Neural progenitor cell (in vitro differentiated cells): Measurements from ENCODE around the gene HIBADH. TPM values are rescaled to one million over a fixed set of nuclear protein-coding genes. Genes with fewer than 3 reads are reported as not detected.

ENCODE experiments used
- DNase-seq: peaks from one replicate; pipeline ENCODE4 v3.0.0-alpha.2; 2016; ENCODE audit warnings: low spot score
- H2AFZ ChIP-seq: fragments of 200-600 bp; sonication (generic); replicated peaks from 2 replicates; pipeline ENCODE4 v1.6.1; 2016; ENCODE audit warnings: antibody characterized with exemption
- H3F3A ChIP-seq: fragments of 200-600 bp; sonication (generic); 2 replicates; pipeline ENCODE4 v1.6.1; 2016; ENCODE audit warnings: antibody characterized with exemption, low read depth
- H3K27ac ChIP-seq: fragments of 200-600 bp; sonication (generic); 2 replicates; pipeline ENCODE4 v1.5.1; 2016; ENCODE audit warnings: mild to moderate bottlenecking
- H3K27me3 ChIP-seq: fragments of 200-600 bp; sonication (generic); 2 replicates; pipeline ENCODE4 v1.6.1; 2016; ENCODE audit warnings: mild to moderate bottlenecking, moderate library complexity
- H3K36me3 ChIP-seq: fragments of 200-600 bp; sonication (generic); 2 replicates; pipeline ENCODE4 v1.5.1; 2016
- H3K4me1 ChIP-seq: fragments of 200-600 bp; sonication (generic); 2 replicates; pipeline ENCODE4 v1.6.1; 2016; ENCODE audit warnings: mixed run types
- H3K4me2 ChIP-seq: fragments of 200-600 bp; sonication (generic); 2 replicates; pipeline ENCODE4 v1.6.1; 2016
- H3K4me3 ChIP-seq: fragments of 200-600 bp; sonication (generic); 2 replicates; pipeline ENCODE4 v1.5.1; 2016
- H3K79me2 ChIP-seq: fragments of 200-600 bp; sonication (generic); 2 replicates; pipeline ENCODE4 v1.6.1; 2016; ENCODE audit warnings: low read depth
- H3K9ac ChIP-seq: fragments of 200-600 bp; sonication (generic); 2 replicates; pipeline ENCODE4 v1.6.1; 2016
- H3K9me3 ChIP-seq: fragments of 200-600 bp; sonication (generic); 2 replicates; pipeline ENCODE4 v1.5.1; 2016; ENCODE audit warnings: low read depth
- H4K20me1 ChIP-seq: fragments of 200-600 bp; sonication (generic); 2 replicates; pipeline ENCODE4 v1.6.1; 2016; ENCODE audit warnings: low read depth
- H3K27ac Mint-ChIP-seq: 3 replicates; pipeline ENCODE4 v1.8.0; 2021; ENCODE audit warnings: mixed read lengths
- H3K27me3 Mint-ChIP-seq: 2 replicates; pipeline ENCODE4 v1.8.0; 2022; ENCODE audit warnings: low read depth, mild to moderate bottlenecking, inconsistent platforms, moderate library complexity, mixed read lengths; ENCODE audit not compliant: insufficient read depth
- H3K36me3 Mint-ChIP-seq: 3 replicates; pipeline ENCODE4 v1.8.0; 2021; ENCODE audit warnings: mixed read lengths
- H3K4me1 Mint-ChIP-seq: 3 replicates; pipeline ENCODE4 v1.8.0; 2021; ENCODE audit warnings: mixed read lengths
- H3K4me3 Mint-ChIP-seq: 3 replicates; pipeline ENCODE4 v1.8.0; 2021; ENCODE audit warnings: mild to moderate bottlenecking, moderate library complexity, mixed read lengths
- H3K9me3 Mint-ChIP-seq: 3 replicates; pipeline ENCODE4 v1.8.0; 2020; ENCODE audit warnings: mixed read lengths
- CTCF ChIP-seq: fragments of 200-600 bp; sonication (generic); IDR thresholded peaks from 2 replicates; pipeline ENCODE4 v1.5.1; 2017; ENCODE audit warnings: antibody characterized with exemption, mild to moderate bottlenecking
- EZH2 ChIP-seq: fragments of 200-600 bp; sonication (generic); IDR thresholded peaks from 2 replicates; pipeline ENCODE4 v1.6.1; 2017; ENCODE audit warnings: antibody characterized with exemption, mild to moderate bottlenecking, moderate library complexity
- EZH2phosphoT487 ChIP-seq: fragments of 200-600 bp; sonication (generic); IDR thresholded peaks from 2 replicates; pipeline ENCODE4 v1.6.1; 2017; ENCODE audit warnings: antibody characterized with exemption
- total RNA-seq: library from RNA; depleted of rRNA; stranded (reverse); fragments of >200 nt; gene quantifications from 2 replicates; pipeline ENCODE4 v1.2.3, GENCODE V29; 2015; ENCODE audit warnings: low replicate concordance

HIBADH gene
- total RNA-seq, 1 donor from 2014 or later = 88.6 TPM

- Histone ChIP-seq H2AFZ (no peak overlapping the region), H3K9ac (no peak overlapping the region), H3K4me3 (no peak overlapping the region), H3K27me3 (no peaks in the 10 kb centered on the region), H3K9me3 (no peaks in the 10 kb centered on the region), H3K4me1 (no peaks in the 10 kb centered on the region), H3K27ac (no peak overlapping the region), H3K36me3 (no peaks in the 10 kb centered on the region), H3K79me2 (no peaks in the 10 kb centered on the region), H4K20me1 (no peaks in the 10 kb centered on the region), H3F3A (no peaks in the 10 kb centered on the region), H3K4me2 (no peak overlapping the region)
- H3K4me3 Mint-ChIP-seq = no peak overlapping the region
- H3K4me1 Mint-ChIP-seq = no peaks in the 10 kb centered on the region
- no peak for TF ChIP-seq EZH2
- H3K27ac Mint-ChIP-seq = no peak overlapping the region
- H3K9me3 Mint-ChIP-seq = peaks cover 2% of the 10 kb centered on the region
- no peaks in the 10 kb centered on the region for H3K27me3 Mint-ChIP-seq
- DNase-seq = no peak
- H3K36me3 Mint-ChIP-seq = no peaks in the 10 kb centered on the region
Observed at GRCh38 chr7:27670676-27671075, 8.0 kb upstream of the HIBADH start.

- H3K36me3 Mint-ChIP-seq = no peaks in the 10 kb centered on the region
- H3K27me3 ChIP-seq = no peaks in the 10 kb centered on the region
- no peak overlapping the region for H3K27ac Mint-ChIP-seq
- DNase-seq = no peak
- H3K9me3 Mint-ChIP-seq = peaks cover 2% of the 10 kb centered on the region
- no peaks in the 10 kb centered on the region for H3K79me2 ChIP-seq
- no peaks in the 10 kb centered on the region for H3K4me1 Mint-ChIP-seq
- no peaks in the 10 kb centered on the region for H3K4me1 ChIP-seq
- no peak overlapping the region for H3K4me3 ChIP-seq
- no peak overlapping the region for H3K4me2 ChIP-seq
- H2AFZ ChIP-seq = no peak overlapping the region
- H3K36me3 ChIP-seq = no peaks in the 10 kb centered on the region
- H3K4me3 Mint-ChIP-seq = no peak overlapping the region
- no peaks in the 10 kb centered on the region for H3F3A ChIP-seq
- no peaks in the 10 kb centered on the region for H3K9me3 ChIP-seq
- H4K20me1 ChIP-seq = no peaks in the 10 kb centered on the region
- no peak for TF ChIP-seq EZH2phosphoT487
- TF ChIP-seq EZH2 = no peak
- TF ChIP-seq CTCF = no peak
- no peak overlapping the region for H3K9ac ChIP-seq
- no peak overlapping the region for H3K27ac ChIP-seq
- H3K27me3 Mint-ChIP-seq = peaks cover 2% of the 10 kb centered on the region
Observed at GRCh38 chr7:27670177-27670576, 7.5 kb upstream of the HIBADH start.

GRCh38 chr7:27665531-27665930, 2.8 kb upstream of the HIBADH start:
- Histone ChIP-seq H3K9ac (no peak overlapping the region), H3K9me3 (no peaks in the 10 kb centered on the region), H3F3A (no peaks in the 10 kb centered on the region), H3K4me2 (no peak overlapping the region), H3K27me3 (no peaks in the 10 kb centered on the region), H4K20me1 (no peaks in the 10 kb centered on the region), H3K4me3 (no peak overlapping the region), H2AFZ (no peak overlapping the region), H3K4me1 (no peaks in the 10 kb centered on the region), H3K27ac (no peak overlapping the region), H3K79me2 (peaks cover 21% of the 10 kb centered on the region), H3K36me3 (no peaks in the 10 kb centered on the region)
- Mint-ChIP-seq H3K27ac (no peak overlapping the region), H3K9me3 (no peaks in the 10 kb centered on the region), H3K4me1 (peaks cover 16% of the 10 kb centered on the region), H3K36me3 (peaks cover 5% of the 10 kb centered on the region), H3K27me3 (peaks cover 4% of the 10 kb centered on the region), H3K4me3 (no peak overlapping the region)
- DNase-seq = no peak
- TF ChIP-seq CTCF (no peak), EZH2 (no peak), EZH2phosphoT487 (no peak)

- Mint-ChIP-seq H3K36me3 (peaks cover 5% of the 10 kb centered on the region), H3K27ac (no peak overlapping the region), H3K4me3 (no peak overlapping the region), H3K27me3 (peaks cover 6% of the 10 kb centered on the region), H3K4me1 (peaks cover 16% of the 10 kb centered on the region), H3K9me3 (no peaks in the 10 kb centered on the region)
- H3K9me3 ChIP-seq = no peaks in the 10 kb centered on the region
- H3K4me1 ChIP-seq = no peaks in the 10 kb centered on the region
- no peaks in the 10 kb centered on the region for H4K20me1 ChIP-seq
- H2AFZ ChIP-seq = no peak overlapping the region
- no peaks in the 10 kb centered on the region for H3F3A ChIP-seq
- TF ChIP-seq EZH2phosphoT487 (no peak), EZH2 (no peak), CTCF (no peak)
- no peaks in the 10 kb centered on the region for H3K27me3 ChIP-seq
- H3K9ac ChIP-seq = no peak overlapping the region
- DNase-seq = no peak
- no peaks in the 10 kb centered on the region for H3K36me3 ChIP-seq
- no peak overlapping the region for H3K4me2 ChIP-seq
- H3K79me2 ChIP-seq = peaks cover 37% of the 10 kb centered on the region
- no peak overlapping the region for H3K4me3 ChIP-seq
- no peak overlapping the region for H3K27ac ChIP-seq
Observed at GRCh38 chr7:27663989-27664331, 1.3 kb upstream of the HIBADH start.
